ENCODE measurements around the gene C1orf35.

C1orf35 gene

GRCh38 chr1:228102791-228103620 lies at the start of gene C1orf35:
C1orf35 (minus strand) TSS chr1:228103325; CDS start chr1:228103227, 98 bp downstream.
- DNase-seq (ENCODE audit: low read depth) = peak; percentile 90

GRCh38 chr1:228152918-228153258 lies 49.8 kb upstream of the C1orf35 start:
- DNase-seq (ENCODE audit: low read depth) = no peak

- DNase-seq (ENCODE audit: low read depth) = no peak
These were observed 49.2 kb upstream of the C1orf35 start for GRCh38 chr1:228152097-228152917.

- no peak for DNase-seq (ENCODE audit: low read depth)
These were observed 48.2 kb upstream of the C1orf35 start for GRCh38 chr1:228151180-228151925.

- no peak for DNase-seq (ENCODE audit: low read depth)
These were observed 47.5 kb upstream of the C1orf35 start for GRCh38 chr1:228150461-228151179.

GRCh38 chr1:228150120-228150460 lies 47.0 kb upstream of the C1orf35 start:
- no peak for DNase-seq (ENCODE audit: low read depth)

- DNase-seq (ENCODE audit: low read depth) = no peak
These were observed 46.4 kb upstream of the C1orf35 start, which contains the start of gene GJC2 for GRCh38 chr1:228149406-228150119. GJC2 (plus strand) TSS chr1:228149930; CDS start chr1:228157759, 7,829 bp downstream.

GRCh38 chr1:228148935-228149405 lies 45.8 kb upstream of the C1orf35 start:
- DNase-seq (ENCODE audit: low read depth) = no peak

- no peak for DNase-seq (ENCODE audit: low read depth)
These were observed 45.2 kb upstream of the C1orf35 start for GRCh38 chr1:228148196-228148861.

GRCh38 chr1:228147768-228148167 lies 44.6 kb upstream of the C1orf35 start:
- no peak for DNase-seq (ENCODE audit: low read depth)

GRCh38 chr1:228147151-228147693 lies 44.1 kb upstream of the C1orf35 start:
- DNase-seq (ENCODE audit: low read depth) = no peak

- no peak for DNase-seq (ENCODE audit: low read depth)
These were observed 43.5 kb upstream of the C1orf35 start for GRCh38 chr1:228146417-228147150.

GRCh38 chr1:228145463-228146416 lies 42.6 kb upstream of the C1orf35 start:
- no peak for DNase-seq (ENCODE audit: low read depth)

- no peak for DNase-seq (ENCODE audit: low read depth)
These were observed 41.8 kb upstream of the C1orf35 start for GRCh38 chr1:228144993-228145343.

- DNase-seq (ENCODE audit: low read depth) = no peak
These were observed 41.3 kb upstream of the C1orf35 start for GRCh38 chr1:228144193-228144992.

- no peak for DNase-seq (ENCODE audit: low read depth)
These were observed 40.5 kb upstream of the C1orf35 start for GRCh38 chr1:228143480-228144192.

- DNase-seq (ENCODE audit: low read depth) = no peak
These were observed 39.6 kb upstream of the C1orf35 start for GRCh38 chr1:228142701-228143136.

Data from activated T-helper 1 cell treated with Interleukin-2 at 50 U/mL for 16 hours (primary cell).